DMS79 treated with DMSO at 0.1 percent for 48 hours (cell line): Measurements from ENCODE around the gene IFT80.
"Not testable (repeated sequence)": the region's sequence is repeated elsewhere in the genome, so short reads cannot be mapped to it uniquely, and the experiment has no call there.

Experiments
- DNase-seq: peaks from one replicate; lab custom pipeline; 2025; lab: John Stamatoyannopoulos, UW

Gene IFT80

GRCh38 chr3:160362896-160363295 is 36.1 kb downstream of the IFT80 start:
- DNase-seq = not testable (repeated sequence)

GRCh38 chr3:160355826-160356225 is 43.2 kb downstream of the IFT80 start:
- DNase-seq = no peak

- DNase-seq = no peak
Measured at GRCh38 chr3:160346511-160346910, 52.5 kb downstream of the IFT80 start.

- DNase-seq = peak; percentile 54
Measured at GRCh38 chr3:160343132-160343531, 55.9 kb downstream of the IFT80 start.

GRCh38 chr3:160340351-160340750 is 58.7 kb downstream of the IFT80 start:
- no peak for DNase-seq

- no peak for DNase-seq
Measured at GRCh38 chr3:160331127-160331937, 67.7 kb downstream of the IFT80 start.

- DNase-seq = no peak
Measured at GRCh38 chr3:160330690-160331089, 68.3 kb downstream of the IFT80 start.

- no peak for DNase-seq
Measured at GRCh38 chr3:160330109-160330508, 68.9 kb downstream of the IFT80 start.

- not testable (repeated sequence) for DNase-seq
Measured at GRCh38 chr3:160326286-160326685, 72.7 kb downstream of the IFT80 start.

- not testable (repeated sequence) for DNase-seq
Measured at GRCh38 chr3:160321821-160322220, 77.2 kb downstream of the IFT80 start.

GRCh38 chr3:160319322-160319721 is 79.7 kb downstream of the IFT80 start:
- no peak for DNase-seq

- no peak for DNase-seq
Measured at GRCh38 chr3:160314995-160315394, 84.0 kb downstream of the IFT80 start.

- no peak for DNase-seq
Measured at GRCh38 chr3:160312014-160312624, 86.9 kb downstream of the IFT80 start.

- no peak for DNase-seq
Measured at GRCh38 chr3:160302806-160303205, 96.2 kb downstream of the IFT80 start.

- DNase-seq = no peak
Measured at GRCh38 chr3:160296591-160296990, 102.4 kb downstream of the IFT80 start.

- DNase-seq = no peak
Measured at GRCh38 chr3:160291909-160292299, 107.1 kb downstream of the IFT80 start.

- no peak for DNase-seq
Measured at GRCh38 chr3:160291290-160291908, 107.6 kb downstream of the IFT80 start.

- DNase-seq = no peak
Measured at GRCh38 chr3:160287666-160288065, 111.4 kb downstream of the IFT80 start.

GRCh38 chr3:160286231-160286630 is 112.8 kb downstream of the IFT80 start:
- no peak for DNase-seq

GRCh38 chr3:160280836-160281235 is 118.2 kb downstream of the IFT80 start:
- no peak for DNase-seq

- no peak for DNase-seq
Measured at GRCh38 chr3:160279657-160280056, 119.4 kb downstream of the IFT80 start.

GRCh38 chr3:160278210-160278609 is 120.8 kb downstream of the IFT80 start:
- no peak for DNase-seq

- DNase-seq = no peak
Measured at GRCh38 chr3:160265088-160265487, 133.9 kb downstream of the IFT80 start.
